ENCODE results near the gene EXD2.
"Not testable (repeated sequence)": the region's sequence is repeated elsewhere in the genome, so short reads cannot be mapped to it uniquely, and the experiment has no call there.

The EXD2 gene, protein sequence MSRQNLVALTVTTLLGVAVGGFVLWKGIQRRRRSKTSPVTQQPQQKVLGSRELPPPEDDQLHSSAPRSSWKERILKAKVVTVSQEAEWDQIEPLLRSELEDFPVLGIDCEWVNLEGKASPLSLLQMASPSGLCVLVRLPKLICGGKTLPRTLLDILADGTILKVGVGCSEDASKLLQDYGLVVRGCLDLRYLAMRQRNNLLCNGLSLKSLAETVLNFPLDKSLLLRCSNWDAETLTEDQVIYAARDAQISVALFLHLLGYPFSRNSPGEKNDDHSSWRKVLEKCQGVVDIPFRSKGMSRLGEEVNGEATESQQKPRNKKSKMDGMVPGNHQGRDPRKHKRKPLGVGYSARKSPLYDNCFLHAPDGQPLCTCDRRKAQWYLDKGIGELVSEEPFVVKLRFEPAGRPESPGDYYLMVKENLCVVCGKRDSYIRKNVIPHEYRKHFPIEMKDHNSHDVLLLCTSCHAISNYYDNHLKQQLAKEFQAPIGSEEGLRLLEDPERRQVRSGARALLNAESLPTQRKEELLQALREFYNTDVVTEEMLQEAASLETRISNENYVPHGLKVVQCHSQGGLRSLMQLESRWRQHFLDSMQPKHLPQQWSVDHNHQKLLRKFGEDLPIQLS

DNA sequence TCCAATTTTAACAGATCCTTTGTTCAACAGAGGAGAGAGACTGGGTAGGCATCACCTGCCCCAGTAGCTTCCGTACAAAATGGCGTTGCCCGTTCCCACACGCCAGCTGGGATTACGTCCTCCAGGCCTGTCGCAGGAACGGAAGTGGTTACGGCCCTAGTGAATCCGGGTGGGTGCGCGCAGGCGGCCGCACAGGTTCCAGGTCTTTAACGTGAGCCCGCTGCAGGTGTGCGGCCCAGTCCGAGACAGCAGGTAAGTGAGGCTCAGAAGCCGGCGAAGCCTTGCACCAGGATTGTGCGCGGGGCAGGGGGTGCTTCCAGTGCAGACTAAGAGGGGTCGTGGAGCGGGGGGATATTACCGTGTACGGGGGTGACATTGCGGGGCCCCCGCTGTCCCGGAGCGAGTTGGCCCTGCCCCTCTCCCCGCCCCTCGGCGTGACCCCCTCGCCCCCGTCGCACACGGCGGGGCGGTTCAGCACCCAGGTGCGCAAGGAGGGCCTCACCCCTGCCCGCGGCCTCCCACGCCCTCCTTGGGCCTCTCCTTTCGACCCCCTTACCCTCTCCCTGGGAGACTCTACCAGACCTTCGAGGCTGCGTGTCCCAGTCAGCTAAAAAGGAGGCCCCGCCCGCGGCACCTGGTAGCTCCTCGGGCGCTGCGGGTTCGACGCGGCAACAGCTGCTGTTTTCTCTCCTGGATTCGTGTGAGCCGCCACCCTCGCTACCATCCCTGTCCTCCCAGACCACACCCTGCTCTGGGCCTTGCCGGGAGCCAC lies at the start of gene EXD2:
Gene EXD2 (plus strand): TSS at position 159 of the 772 bp plus-strand sequence. CDS start 17,973 bp downstream, outside the sequence.
- no peak for DNase-seq (ENCODE audit: low spot score)

DNA sequence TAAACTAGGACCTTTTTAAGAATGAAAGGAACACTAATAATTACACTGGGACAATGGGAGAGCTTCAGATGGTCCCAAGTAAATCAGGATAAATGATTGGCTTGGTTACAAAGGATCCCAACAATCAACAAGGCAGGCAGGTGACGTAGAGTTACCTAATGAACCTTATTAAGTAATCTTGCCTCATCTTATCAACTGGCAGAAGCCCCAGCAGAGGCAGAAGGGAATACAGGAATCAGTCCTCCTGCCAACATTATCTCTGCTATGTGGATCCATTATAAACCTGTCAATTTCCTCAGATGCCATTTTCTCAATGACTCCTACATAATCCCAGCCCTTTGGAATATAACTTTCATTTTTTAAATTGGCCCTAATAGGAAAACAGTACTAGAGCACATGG lies 49.7 kb upstream of the EXD2 start:
- no peak for DNase-seq (ENCODE audit: low spot score)

DNA sequence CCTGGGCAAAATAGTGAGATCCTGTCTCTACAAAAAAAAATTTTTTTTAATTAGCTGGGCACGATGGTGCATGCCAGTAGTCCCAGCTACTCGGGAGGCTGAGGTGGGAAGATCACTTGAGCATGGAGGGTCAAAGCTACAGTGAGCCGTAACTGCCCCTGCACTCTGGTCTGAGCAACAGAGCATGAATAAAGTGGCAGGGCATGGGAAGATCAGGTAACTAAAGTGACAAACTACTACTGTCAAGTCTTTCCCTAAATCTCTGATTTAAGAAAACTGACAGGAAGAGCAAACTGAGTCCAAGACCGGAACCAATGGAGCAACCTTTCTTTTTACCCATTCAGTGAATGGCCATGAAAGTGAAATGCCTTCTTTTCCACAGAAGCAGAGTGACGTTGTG lies 49.2 kb upstream of the EXD2 start:
- DNase-seq (ENCODE audit: low spot score), result no peak

DNA sequence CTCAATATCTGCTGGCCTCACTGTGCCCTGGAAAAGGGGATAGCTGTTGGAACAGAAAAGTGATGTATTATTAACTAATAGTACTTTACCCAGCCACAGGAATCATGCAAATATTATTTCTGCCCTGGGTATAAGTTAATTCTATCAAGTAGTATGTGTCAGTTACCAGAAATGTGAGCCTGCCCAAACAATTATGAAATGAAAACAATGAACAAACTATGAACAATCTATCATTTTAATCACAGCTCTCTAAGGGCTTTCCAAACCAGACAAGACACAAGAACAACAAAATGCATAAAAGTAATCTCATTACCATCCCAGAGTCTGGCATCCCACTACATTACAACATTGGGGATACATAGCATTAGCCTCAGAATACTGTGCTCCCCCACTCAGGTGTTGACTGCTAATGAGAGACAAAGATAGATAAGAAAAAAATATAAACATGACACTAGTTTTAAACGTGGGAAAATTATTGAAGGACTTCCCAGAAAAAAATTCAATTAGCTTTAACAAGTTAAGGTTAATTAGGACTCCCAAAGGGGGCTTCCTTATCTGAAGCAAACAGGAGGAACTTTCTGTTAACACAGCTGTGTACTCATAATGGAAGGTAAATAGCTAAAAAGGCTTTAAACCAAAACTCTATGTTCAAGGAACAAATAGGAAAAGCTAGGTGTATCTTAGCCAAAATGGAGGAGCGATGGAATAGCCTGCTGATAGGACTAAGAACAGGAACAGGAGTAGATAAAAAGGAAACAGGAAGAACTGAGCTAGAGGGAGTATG lies 41.6 kb upstream of the EXD2 start:
- DNase-seq (ENCODE audit: low spot score), result no peak

DNA sequence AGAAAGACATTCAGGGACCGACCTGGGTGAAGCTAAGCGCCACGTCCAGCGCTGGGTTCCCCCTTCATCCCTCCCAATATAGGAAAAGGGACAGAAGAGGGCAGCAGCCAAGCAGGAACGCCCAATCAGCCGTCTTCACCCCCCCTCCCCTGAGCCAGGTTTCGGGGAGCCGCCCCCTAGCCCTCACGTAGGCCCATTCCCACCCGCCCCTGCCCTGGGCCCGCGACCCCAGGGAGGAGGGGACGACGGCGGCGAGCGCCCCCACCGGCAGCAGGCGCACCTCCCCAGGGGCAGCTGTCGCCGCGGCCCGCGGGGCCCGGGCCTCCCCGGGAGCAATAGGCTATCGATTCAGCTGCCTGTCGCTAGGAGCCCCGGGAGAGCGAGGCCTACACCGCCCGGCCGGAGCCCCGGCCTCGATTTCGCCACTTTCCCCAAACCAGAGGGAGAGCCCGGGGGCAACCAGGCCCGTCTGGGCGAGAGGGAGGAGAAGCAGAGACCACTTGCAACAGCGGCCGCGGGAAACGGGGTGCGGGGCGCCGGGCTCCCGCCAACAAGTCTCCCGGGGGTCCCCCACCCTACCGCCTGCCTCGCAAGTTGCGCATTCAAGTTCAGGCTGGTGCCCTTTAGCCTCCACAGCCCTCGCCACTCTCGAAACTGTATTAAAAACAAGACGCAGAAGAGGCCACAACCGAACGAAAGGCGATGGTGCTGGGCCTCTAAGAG lies 39.7 kb upstream of the EXD2 start:
- peak; percentile 65 for DNase-seq (ENCODE audit: low spot score)

DNA sequence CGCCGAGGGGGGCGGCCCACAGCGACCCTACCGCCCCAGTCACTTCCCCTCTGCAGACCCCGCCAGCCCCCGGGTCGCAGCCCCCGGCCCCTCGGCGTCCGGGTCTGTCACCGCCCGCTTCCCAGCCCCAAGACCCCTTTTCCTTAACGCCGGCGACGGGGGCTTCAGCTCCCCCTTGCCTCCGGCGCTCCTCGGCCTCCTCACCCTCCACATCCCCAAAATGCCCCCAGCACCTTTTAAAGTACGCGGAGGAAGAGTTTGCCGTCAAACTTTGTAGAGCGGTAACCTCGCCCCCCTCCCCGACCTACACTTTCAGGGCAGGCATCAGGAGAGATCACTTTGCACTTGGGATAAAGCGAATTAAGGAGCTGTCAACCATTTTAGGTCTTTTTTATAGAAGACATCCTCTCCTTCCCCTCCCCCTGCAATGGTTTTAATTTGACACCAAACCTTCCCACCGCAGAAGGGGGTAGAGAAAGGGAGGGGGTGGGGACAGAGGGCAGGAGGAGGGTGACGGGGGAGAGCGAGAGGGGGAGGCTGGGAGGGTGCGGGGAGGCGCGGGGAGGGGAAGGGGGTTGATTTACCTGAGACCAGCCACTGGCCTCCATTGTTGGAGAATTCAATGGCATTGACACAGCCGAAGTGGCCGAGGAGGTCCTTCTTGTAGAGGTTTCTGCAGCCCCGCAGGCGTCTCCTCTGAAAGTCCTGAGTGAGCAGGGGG lies 39.0 kb upstream of the EXD2 start:
- peak; percentile 41 for DNase-seq (ENCODE audit: low spot score)

DNA sequence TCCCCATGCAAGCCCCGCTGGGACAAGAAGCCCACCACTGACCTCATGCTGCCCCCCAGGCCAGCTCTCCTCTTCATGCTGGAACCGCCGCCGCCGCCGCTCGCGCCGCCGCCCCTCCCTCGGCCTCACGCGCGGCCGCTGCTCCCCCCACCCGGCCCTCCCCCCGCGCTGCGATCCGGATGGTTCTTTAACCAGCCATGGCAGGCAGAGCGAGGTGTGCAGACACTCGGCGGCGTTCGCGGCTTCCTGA lies 38.5 kb upstream of the EXD2 start, which contains the start of gene DCAF5:
Gene DCAF5 (minus strand): TSS at position 218 of the 250 bp plus-strand sequence. CDS start 141 bp downstream, at position 77.
- peak; percentile 83 for DNase-seq (ENCODE audit: low spot score)

DNA sequence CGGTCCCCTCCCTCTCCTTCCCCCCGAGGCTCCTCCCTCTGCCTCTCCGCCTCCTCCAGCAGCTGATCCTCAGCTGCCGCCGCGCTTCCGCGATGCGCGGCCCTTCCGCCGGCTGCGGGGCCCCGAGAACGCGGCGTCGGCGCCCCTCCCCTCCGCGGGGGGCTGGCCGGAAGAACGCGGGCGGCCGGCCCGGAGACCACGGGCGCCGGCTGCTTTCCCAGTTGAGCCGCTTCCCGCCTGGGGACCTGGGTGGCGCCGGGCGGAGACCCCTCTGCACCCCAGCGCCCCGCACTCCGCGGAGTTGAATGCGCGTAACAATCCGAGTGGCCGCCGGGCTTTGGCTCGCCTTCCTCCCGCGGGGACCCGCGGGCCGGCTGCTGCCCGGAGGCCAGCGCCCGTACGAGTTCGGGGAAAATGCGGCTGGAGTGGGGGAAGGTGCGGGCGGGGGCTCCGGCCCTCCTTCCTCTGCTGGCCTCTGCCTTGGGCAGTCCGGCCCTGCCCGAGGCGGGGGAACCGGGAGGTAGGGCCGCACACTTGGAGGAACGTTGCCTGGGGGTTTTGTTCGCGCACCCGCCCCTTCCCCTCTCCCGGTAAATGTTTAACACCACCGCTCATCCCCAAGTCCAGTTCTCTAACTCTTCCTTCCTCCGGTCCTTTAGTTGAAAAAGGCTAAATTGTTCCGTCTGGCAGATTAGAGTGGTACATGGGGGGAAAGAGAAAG lies 38.0 kb upstream of the EXD2 start:
- no peak for DNase-seq (ENCODE audit: low spot score)

DNA sequence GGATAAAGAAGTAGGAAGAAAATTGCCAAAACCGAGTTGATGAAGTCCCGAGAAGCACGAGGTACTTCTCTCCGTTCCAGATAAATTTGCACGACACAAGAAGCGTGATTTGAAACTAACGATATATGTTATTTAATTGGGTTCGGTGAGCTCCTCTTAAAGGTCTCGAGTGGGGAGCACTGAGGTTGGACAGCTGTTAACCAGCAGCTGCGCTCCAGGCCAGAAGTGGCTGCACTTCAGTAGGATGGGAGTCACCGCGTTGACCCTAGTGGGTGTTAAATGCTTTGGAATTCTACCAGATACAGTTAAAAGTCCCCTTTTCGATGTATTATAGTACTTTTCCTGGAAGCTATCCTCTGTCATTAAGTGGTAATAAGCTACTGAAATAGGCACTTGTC lies 37.4 kb upstream of the EXD2 start:
- DNase-seq (ENCODE audit: low spot score), result no peak

DNA sequence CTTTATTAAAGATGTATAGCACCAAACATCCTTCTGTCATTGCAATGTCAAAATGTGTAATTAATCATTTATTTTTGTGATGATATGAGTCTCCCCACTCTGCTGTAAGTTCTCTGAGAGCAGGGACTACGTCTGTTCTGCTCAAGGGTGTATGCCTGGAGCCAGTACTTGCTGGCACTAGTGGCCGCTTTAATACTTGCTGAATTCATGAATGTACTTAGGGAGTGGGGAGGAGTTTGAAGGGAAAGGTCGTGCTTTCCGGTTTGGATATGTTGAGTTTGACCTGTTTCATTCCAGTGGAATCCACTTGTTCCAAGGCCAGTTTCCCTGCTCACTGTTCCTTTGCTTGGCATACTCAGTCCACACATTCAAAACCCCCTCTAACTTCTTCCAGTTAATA lies 36.5 kb upstream of the EXD2 start:
- DNase-seq (ENCODE audit: low spot score), result peak; percentile 9

DNA sequence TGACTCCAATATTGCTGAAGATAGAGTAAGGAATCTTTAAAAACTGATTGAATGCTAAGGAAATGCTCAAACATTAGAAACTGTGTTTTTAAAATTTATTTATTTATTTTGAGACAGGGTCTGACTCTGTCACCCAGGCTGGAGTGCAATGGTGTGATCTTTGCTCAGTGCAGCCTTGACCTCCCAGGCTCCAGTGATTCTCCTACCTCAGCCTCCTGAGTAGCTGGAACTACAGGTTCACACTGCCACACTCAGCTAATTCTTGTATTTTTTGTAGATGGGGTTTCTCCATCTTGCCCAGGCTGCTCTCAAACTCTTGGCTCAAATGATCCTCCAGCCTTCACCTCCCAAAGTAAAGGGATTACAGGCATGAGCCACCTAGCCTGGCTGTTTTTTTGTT lies 35.1 kb upstream of the EXD2 start:
- no peak for DNase-seq (ENCODE audit: low spot score)

DNA sequence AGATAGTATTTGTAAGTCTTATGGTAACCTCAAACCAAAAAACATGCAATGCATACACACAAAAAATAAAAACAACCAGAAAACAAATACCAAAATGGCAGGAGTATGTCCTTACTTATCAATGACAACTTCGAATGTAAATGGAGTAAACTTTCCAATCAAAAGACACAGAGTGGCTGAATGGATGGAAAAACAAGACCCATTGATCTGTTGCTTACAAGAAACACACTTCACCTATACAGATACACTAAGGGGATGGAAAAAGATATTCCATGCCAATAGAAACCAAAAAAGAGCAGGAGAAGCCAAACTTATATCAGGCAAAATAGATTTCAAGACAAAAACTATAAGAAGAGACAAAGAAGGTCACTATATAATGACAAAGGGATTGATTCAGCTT lies 29.7 kb upstream of the EXD2 start:
- no peak for DNase-seq (ENCODE audit: low spot score)

DNA sequence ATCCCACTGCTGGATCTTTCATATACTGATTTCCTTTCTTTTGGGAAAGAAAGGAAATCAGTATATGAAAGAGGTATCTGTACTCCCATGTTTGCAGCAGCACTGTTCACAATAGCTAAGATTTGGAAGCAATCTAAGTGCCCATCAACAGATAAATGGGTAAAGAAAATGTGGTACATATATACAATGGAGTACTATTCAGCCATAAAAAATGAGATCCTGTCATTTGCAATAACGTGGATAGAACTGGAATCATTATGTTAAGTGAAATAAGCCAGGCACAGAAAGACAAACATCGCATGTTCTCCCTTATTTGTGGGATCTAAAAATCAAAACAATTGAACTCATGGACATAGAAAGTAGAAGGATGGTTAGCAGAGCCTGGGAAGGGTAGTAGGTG lies 25.5 kb upstream of the EXD2 start:
- DNase-seq (ENCODE audit: low spot score), result not testable (repeated sequence)

DNA sequence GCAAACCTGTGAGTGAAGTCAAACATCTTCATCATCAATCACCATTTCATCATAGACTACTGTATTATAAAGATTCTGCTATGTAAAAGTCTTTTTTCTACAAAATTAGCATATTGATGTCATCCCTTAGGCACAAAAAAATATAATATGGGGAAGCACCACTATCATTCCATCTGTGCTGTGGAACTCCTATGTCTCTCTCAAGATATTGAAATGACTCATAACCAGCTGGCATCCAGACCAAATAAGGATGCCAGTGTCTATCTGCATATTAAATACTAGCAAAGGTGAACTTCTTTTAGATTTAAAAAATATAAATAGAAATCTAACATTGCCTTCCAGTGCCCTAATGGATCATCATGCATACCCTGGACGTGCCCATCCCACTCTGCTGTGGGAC lies 20.5 kb upstream of the EXD2 start:
- DNase-seq (ENCODE audit: low spot score), result no peak

DNA sequence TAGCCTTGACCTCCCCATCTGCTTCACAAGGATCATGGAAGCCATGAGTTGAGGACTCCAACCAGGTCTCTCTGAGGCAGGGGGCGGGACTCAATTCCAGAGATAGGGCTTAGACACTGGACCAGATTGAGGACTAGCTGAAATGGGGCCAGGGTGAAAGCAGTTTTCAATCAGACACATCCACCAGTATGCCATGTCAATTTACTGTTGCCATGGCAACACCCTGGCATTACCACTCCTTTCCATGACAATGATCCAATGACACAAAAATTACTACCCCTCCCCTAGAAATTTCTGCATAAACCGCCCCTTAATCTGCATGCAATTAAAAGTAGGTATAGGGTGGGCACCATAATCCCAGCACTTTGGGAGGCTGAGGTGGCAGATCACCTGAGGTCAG lies 19.7 kb upstream of the EXD2 start:
- no peak for DNase-seq (ENCODE audit: low spot score)

DNA sequence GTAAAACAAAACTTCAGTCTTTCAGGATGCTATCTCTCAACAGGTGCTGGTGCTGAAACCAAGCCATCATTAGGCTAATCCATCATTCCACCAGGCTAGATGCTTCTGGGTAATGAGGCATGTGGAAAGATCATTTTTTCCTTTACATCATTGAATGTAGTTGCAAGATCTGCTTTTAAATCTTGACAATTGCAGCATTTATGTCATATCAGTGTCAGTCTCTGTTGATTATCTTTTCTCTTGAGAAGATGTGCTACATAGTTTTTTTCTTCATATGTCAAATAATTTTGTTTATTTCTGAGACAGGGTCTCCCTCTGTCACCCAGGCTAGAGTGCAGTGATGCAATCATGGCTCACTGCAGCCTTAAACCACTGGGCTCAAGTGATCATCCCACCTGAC lies 16.2 kb upstream of the EXD2 start:
- DNase-seq (ENCODE audit: low spot score), result no peak

DNA sequence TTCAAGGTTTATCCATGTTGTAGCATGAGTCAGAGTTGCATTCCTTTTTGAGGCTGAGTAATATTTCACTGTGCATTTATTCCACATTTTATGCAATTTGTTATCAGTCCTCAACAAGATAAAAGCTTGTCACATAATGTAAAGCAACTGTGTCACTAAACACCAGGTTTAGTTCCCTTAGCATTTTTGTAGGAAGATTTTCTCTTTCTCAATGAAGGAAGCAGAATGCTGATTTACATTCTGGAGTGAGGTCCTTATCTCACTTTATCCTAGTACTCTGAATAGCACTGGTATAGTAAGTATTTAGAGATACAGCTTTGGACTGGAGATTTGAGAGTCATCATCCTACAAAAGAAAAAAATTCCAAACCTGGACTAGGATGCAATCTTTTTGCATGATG lies 9.8 kb upstream of the EXD2 start:
- no peak for DNase-seq (ENCODE audit: low spot score)

DNA sequence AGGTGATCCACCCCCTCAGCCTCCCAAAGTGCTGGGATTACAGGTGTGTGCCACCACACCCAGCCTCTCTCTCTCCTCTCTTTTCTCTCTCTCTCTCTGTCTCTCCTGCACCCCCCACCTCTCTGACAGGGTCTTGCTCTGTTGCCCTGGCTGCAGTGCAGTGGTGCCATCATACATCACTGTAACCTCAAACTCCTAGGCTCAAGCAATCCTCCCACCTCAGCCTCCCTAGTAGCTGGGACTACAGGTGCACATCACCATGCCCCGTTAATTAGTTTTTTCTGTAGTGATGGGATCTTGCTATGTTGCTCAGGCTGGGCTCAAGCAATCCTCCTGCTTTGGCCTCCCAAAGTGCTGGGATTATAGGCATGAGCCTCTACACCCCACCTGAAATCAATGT lies 8.7 kb upstream of the EXD2 start:
- DNase-seq (ENCODE audit: low spot score), result not testable (repeated sequence)

DNA sequence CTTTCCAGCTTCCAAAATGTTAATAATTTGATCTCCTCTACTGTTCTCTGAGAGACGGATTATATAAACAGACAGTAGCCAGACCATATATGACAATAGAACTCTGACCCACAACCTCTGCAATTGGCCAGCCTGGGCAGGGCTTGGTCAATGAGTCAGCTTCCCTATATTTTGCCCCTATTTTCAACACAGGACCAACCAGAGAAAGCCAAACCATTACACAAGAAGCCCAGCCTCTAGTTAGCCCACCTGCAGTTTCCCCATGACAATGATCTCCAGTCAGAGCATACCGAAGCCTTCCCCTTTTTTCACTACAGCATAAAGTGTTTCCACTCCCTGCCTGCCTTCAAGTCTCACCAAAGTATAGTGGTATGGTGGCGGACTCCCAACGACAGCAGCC lies 7.6 kb upstream of the EXD2 start:
- DNase-seq (ENCODE audit: low spot score), result no peak

DNA sequence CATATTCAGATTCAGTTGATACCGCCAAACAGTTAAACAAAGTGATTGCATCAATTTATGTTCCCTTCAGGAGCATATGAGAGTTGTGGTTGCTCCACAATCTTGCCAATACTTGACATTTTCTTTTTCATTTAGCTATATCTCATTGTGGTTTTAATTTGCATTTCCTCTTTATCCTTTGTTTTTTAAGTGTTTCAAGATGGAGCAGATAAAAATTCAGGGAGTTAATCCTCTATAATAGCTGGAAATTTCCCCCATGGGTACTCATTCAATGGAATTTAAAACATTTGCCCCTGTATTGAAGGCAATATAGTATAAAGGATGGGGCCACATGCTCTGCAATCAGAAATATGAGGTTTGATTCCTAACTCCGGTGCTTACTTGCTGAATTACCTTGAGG lies 1.1 kb upstream of the EXD2 start:
- no peak for DNase-seq (ENCODE audit: low spot score)
